Measurements from ENCODE around the gene DIP2A. TPM values are rescaled to one million over a fixed set of nuclear protein-coding genes. Genes with fewer than 3 reads are reported as not detected.

DIP2A gene
- total and polyA plus RNA-seq, 4 donors = 15.5 to 71.4 (median 28.7) TPM

DNA sequence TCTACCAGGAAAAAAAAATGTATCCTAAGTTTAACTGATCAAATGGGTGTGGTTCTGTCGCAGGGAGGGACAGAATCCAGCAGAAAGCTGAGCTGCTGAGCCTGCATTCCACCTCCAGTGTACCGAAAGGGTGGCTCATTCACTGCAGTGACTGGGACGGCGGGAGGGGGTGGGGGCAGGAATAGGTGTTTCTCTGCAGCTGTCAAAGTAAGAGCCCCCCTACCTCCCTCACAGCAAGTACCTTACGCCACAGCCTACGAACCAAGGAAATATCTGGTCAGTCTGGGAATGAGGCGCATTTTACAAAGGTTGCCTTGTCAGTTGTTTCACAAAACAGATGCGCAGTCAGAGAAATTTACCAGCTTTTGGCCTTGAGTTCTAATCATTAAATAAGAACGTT lies 144.5 kb downstream of the DIP2A start:
- no peak for ATAC-seq (ENCODE audit: insufficient read depth, low FRiP score)
- Histone ChIP-seq H3K36me3 (ENCODE audit: control insufficient read depth in 4 of 4, insufficient read depth in 4 of 4, low read length in 4 of 4) (no peaks in the 10 kb centered on the region), H3K27me3 (ENCODE audit: control insufficient read depth in 3 of 3, insufficient read depth in 3 of 3, low read length in 2 of 3) (no peaks in the 10 kb centered on the region), H3K27ac (ENCODE audit: low read depth in 1 of 2, low read length in 1 of 2) (no peak overlapping the region), H3K4me3 (no peak overlapping the region), H3K9ac (ENCODE audit: insufficient read depth in 1 of 2, low read length in 2 of 2) (no peak overlapping the region), H3K9me3 (ENCODE audit: control insufficient read depth in 4 of 4, insufficient read depth in 3 of 4, low read length in 3 of 4) (no peaks in the 10 kb centered on the region), H3K4me1 (ENCODE audit: control insufficient read depth in 5 of 5, insufficient read depth in 5 of 5, low read length in 5 of 5) (peaks cover 0 to 26% (median 4%) of the 10 kb centered on the region in 5 donors)
- TF ChIP-seq, protein P1, sequence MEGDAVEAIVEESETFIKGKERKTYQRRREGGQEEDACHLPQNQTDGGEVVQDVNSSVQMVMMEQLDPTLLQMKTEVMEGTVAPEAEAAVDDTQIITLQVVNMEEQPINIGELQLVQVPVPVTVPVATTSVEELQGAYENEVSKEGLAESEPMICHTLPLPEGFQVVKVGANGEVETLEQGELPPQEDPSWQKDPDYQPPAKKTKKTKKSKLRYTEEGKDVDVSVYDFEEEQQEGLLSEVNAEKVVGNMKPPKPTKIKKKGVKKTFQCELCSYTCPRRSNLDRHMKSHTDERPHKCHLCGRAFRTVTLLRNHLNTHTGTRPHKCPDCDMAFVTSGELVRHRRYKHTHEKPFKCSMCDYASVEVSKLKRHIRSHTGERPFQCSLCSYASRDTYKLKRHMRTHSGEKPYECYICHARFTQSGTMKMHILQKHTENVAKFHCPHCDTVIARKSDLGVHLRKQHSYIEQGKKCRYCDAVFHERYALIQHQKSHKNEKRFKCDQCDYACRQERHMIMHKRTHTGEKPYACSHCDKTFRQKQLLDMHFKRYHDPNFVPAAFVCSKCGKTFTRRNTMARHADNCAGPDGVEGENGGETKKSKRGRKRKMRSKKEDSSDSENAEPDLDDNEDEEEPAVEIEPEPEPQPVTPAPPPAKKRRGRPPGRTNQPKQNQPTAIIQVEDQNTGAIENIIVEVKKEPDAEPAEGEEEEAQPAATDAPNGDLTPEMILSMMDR (IDR thresholded peaks at IDR 0.05; ENCODE audit: control extremely low read depth, extremely low read depth) = no peak
- 45 to 73% methylated on average over 8 to 9 of the region's 9 CpGs for WGBS, 2 donors
- DNase-seq = peak in 1 of 3 donors; percentile 31

DNA sequence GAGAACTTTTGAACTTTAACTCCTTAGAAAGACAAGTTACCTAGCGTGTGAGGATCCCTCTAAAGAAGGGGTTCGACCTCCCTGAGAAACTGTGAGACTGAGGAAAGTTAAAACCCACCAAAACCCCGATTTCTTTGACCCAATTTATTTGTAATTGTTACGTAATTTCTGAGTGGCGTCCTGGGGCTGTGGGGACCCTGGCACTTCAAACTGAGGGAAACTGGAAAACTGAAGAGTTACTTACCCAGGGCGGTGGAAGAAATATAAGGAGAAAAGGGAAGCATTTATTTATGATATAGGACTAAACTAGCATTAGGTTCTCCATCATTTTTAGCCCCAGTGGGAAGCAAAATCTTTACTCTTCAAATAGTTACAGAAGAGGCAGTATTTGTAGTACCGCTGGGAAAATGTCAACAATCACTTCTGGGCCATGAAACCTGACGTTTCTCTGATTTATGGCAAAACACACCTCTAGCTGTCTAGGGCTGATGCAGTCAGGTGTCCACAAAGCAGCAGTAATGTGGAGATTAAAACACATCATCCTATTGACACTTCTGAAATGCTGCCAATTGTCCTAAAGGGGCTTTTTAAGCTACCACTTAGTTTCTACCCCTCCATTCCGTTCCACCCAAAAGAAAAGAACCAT lies 145.8 kb downstream of the DIP2A start:
- H3K4me1 ChIP-seq (ENCODE audit: control insufficient read depth in 5 of 5, insufficient read depth in 5 of 5, low read length in 5 of 5) = peaks cover 0 to 18% (median 2%) of the 10 kb centered on the region in 5 donors
- TF ChIP-seq, protein P1 (IDR thresholded peaks at IDR 0.05; ENCODE audit: control extremely low read depth, extremely low read depth) = no peak
- H3K27ac ChIP-seq (ENCODE audit: low read depth in 1 of 2, low read length in 1 of 2) = no peak overlapping the region
- no peaks in the 10 kb centered on the region for H3K27me3 ChIP-seq (ENCODE audit: control insufficient read depth in 3 of 3, insufficient read depth in 3 of 3, low read length in 2 of 3)
- no peaks in the 10 kb centered on the region for H3K9me3 ChIP-seq (ENCODE audit: control insufficient read depth in 4 of 4, insufficient read depth in 3 of 4, low read length in 3 of 4)
- DNase-seq = no peak
- WGBS, 2 donors = 68 to 74% methylated on average over 9 of the region's 9 CpGs
- no peak overlapping the region for H3K9ac ChIP-seq (ENCODE audit: insufficient read depth in 1 of 2, low read length in 2 of 2)
- no peaks in the 10 kb centered on the region for H3K36me3 ChIP-seq (ENCODE audit: control insufficient read depth in 4 of 4, insufficient read depth in 4 of 4, low read length in 4 of 4)
- H3K4me3 ChIP-seq = no peak overlapping the region
- ATAC-seq (ENCODE audit: insufficient read depth, low FRiP score) = no peak

GRCh38 chr21:46604975-46605766 lies 146.5 kb downstream of the DIP2A start, which contains the start of gene S100B:
TSS of gene S100B (minus strand) at chr21:46605082. CDS start at chr21:46602415, 2,667 bp downstream.
- WGBS, 2 donors = 65 to 67% methylated on average over 15 of the region's 15 CpGs
- H3K9ac ChIP-seq (ENCODE audit: insufficient read depth in 1 of 2, low read length in 2 of 2) = no peak within 1 kb of the TSS

More at GRCh38 chr21:46604975-46605766, 146.5 kb downstream of the DIP2A start, which contains the start of gene S100B:
- H3K4me3 ChIP-seq = no peak within 1 kb of the TSS
- TF ChIP-seq, protein P1 (IDR thresholded peaks at IDR 0.05; ENCODE audit: control extremely low read depth, extremely low read depth) = no peak
- peak within 1 kb of the TSS in 1 of 2 donors; percentile 9 for H3K27ac ChIP-seq (ENCODE audit: low read depth in 1 of 2, low read length in 1 of 2)
- DNase-seq (peak in 1 of 3 donors; percentile 39), ATAC-seq (ENCODE audit: insufficient read depth, low FRiP score) (no peak)
- H3K36me3 ChIP-seq (ENCODE audit: control insufficient read depth in 4 of 4, insufficient read depth in 4 of 4, low read length in 4 of 4) = no peaks in the 10 kb centered on the region
- peaks cover 0 to 16% (median 2%) of the 10 kb centered on the region in 5 donors for H3K4me1 ChIP-seq (ENCODE audit: control insufficient read depth in 5 of 5, insufficient read depth in 5 of 5, low read length in 5 of 5)
- H3K9me3 ChIP-seq (ENCODE audit: control insufficient read depth in 4 of 4, insufficient read depth in 3 of 4, low read length in 3 of 4) = peaks cover 0 to 3% (median 0%) of the 10 kb centered on the region in 4 donors
- no peaks in the 10 kb centered on the region for H3K27me3 ChIP-seq (ENCODE audit: control insufficient read depth in 3 of 3, insufficient read depth in 3 of 3, low read length in 2 of 3)
